Nucleus accumbens (tissue), 56 donors: ENCODE data around the gene GRM4.

Source experiments
- DNase-seq, 56 donors: peaks; one replicate each; lab custom pipeline; 2025; lab: John Stamatoyannopoulos, UW

GRM4 gene

DNA sequence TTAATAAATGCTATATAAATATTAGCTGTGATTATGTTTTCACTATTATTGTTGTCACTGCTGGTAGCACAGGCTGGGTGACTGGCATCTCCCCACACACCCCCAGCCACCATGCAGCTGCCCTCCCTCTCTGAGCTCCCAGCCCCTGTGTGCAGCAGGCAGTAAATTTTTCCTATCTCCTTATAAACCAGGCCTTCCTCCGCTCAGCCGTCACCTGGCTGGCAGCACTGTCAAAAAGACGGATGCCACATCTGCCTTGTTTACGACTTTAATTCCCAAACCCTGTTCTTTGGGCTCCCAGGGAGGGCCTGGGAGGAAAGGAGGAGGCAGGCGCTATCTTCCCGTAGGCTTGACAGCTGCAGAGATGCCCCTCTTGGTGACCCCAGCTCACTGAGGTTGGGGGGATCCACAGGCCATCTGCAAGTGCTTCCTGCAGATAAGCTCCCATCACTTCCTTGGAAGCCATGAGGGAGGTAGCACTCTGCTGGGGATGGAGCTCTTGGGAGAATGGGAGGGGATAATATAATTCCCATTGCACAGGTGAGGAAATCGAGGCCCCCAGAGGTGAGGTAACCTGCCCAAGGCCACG, 94.5 kb downstream of the GRM4 start:
- peak in 12 of 56 donors; percentile 10 to 44 (median 15) for DNase-seq

GRCh38 chr6:34050691-34051090, 95.2 kb downstream of the GRM4 start:
- no peak for DNase-seq

GRCh38 chr6:34049395-34050342, 96.2 kb downstream of the GRM4 start:
- peak in 14 of 56 donors; percentile 5 to 48 (median 22) for DNase-seq

GRCh38 chr6:34047913-34048867, 97.7 kb downstream of the GRM4 start:
- DNase-seq: peak in 14 of 56 donors; percentile 6 to 53 (median 26)

- DNase-seq: peak in 2 of 56 donors; percentile 7 to 22
These were observed 99.3 kb downstream of the GRM4 start for GRCh38 chr6:34046617-34047016.

DNA sequence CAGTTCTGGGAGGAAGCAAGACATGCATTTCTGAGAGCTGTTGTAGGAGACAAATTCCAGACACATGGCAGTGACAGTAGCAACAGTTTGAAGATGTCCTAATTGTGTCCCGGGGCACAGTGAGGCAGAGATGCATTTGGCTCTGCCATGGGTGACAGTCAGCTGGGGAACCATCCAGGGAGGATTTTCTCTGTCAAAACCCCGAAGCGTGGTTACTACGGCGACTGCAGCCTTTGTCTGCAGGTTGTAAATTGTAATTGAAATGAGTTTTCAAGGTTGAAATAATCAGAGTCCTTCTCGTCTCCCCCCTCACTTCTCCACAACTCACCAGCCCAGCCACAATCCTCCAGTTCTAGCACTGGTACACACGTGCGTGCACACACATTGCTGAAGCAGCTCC, 100.1 kb downstream of the GRM4 start:
- DNase-seq: peak in 2 of 56 donors; percentile 16 to 31

DNA sequence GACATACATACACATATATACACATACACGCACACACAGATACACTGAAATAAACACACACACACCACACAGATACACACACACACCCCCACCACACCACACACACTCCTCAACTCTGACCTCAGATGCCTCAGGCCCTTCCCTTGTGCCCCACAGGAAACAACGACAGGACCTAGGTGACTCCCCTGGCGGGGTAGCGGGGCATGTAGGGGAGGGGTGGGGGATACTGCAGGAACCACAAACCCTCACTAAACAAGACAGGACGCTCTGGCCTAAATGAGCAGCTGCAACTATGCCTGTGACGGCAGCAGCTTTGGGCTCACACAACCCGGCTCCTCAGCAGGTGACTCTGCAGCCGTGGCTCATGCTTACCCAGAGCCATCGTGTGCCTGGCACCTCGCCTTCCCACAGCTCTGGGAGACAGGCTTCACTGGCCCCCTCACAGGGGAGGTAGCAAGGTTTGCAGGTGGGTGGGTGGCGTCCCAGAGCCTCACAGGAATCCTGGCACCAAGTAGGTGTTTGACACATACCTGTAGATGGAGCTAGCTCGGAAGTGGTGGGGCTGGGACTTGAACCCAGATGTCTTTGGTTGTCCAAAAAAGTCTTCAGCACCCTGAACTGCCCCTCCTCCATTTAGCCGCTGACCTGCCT, 100.8 kb downstream of the GRM4 start:
- peak in 22 of 56 donors; percentile 12 to 75 (median 33) for DNase-seq

- DNase-seq: no peak
These were observed 102.5 kb downstream of the GRM4 start for GRCh38 chr6:34043359-34043758.

DNA sequence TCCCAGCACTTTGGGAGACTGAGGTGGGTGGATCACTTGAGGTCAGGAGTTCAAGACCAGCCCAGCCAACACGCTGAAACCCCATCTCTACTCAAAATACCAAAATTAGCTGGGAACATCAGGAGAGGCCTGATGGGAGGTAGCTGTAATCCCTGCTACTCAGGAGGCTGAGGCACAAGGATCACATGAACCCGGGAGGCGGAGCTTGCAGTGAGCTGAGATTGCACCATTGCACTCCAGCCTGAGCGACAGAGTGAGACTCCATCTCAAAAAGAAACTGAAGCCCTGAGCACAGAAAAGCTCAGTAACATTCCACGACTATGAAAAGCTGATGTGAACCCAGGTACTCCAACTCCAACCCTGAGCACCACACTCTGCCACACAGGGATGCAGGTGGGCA, 103.9 kb downstream of the GRM4 start:
- peak in 11 of 56 donors; percentile 5 to 54 (median 27) for DNase-seq

DNA sequence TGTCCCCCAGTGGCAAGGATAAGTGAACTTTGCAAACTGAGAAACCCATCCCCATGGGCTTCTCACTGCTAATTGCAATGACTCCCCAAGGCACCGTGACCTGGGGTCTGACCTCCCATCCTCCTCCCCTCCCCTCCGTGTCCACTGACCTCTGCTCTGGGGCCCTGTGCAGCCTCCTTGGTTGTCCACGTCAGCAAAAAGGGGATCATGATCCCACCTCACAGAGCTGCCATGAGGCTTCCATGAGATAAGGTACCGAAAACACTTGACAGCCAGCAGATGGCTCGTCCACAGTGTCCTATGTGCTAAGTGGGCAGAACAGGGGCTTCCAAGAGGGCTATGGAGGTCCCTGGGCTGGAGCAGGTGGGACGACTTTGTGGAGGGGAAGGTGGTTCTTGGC, 104.5 kb downstream of the GRM4 start:
- DNase-seq: no peak

GRCh38 chr6:34039943-34040342, 105.9 kb downstream of the GRM4 start:
- DNase-seq: peak in 1 of 56 donors; percentile 21

- no peak for DNase-seq
These were observed 108.7 kb downstream of the GRM4 start for GRCh38 chr6:34037151-34037550.

GRCh38 chr6:34036357-34037069, 109.4 kb downstream of the GRM4 start:
- DNase-seq: no peak

DNA sequence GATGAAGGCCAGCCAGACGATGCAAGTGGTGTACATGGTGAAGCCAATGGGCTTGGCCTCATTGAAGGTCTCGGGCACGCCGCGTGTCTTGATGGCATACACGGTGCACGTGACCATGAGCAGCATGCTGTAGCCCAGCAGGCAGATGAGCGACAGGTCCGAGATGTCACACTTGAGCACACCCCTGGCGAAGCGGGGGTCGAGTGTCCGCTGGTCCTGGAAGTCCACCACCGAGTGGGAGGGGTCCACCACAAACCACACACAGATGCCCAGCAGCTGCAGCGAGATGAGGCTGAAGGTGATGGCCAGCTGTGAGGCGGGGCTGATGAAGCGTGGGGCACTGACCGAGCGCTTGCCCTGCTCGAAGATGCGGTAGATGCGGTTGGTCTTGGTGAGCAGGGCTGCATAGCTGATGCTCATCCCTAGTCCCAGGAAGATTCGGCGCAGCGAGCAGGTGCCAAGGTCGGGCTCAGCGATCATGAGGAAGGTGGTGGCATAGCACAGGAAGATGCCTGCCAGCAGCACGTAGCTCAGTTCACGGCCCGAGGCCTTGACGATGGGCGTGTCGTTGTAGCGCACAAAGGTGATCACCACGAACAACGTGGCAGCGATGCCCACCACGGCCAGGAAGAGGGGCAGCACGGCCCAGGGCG, 110.1 kb downstream of the GRM4 start:
- DNase-seq: no peak

DNA sequence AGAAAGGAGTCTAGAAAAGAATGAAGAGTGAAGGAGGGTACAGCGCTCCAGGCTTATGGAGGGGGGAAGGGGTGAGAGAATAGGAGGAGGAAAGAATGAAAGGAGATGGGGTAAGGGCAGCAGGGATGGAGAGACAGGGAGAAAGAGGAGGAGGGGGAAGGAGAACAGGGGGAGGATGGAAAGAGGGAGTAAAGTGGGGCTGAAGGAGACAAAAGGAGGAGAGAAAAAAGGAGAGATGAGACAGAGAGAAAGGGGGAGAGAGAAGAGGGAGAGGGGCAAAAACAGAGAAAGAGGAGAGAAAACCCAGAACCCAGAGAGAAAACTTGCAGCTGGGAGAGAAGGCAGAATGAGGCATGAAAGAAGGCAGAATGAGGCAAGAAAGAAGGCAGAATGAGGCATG, 110.7 kb downstream of the GRM4 start:
- DNase-seq: no peak

DNA sequence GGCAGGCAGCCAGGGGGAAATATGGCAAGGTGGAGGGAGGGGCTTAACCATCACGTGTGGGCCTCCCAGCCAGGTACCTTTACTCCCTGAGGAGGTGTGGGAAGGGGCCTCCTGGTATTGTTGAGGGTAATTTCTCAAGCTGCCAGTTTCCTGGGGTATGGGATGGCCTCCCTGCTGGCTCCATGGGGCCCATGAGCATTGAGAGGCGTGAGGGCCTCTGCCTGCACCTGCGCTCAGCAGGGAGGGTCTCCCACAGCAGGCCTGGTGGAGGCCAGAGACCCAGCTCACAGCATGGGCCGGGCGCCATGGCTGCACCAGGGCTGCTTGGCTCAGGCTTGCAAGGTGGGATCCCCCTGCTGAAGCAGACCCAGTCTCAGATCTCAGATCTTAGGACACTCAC, 113.0 kb downstream of the GRM4 start:
- no peak for DNase-seq

GRCh38 chr6:34031625-34032383, 114.1 kb downstream of the GRM4 start:
- DNase-seq: no peak
